Peyer's patch (tissue), 4 donors: Measurements from ENCODE around the gene UNC5A. TPM values are rescaled to one million over a fixed set of nuclear protein-coding genes. Genes with fewer than 3 reads are reported as not detected.

Experiments
- DNase-seq, 3 donors: peaks; one replicate each; pipeline ENCODE4 v3.0.0-alpha.2; 2017 to 2019
- H3K27ac ChIP-seq, 4 donors: fragments of 200-600 bp; sonication (generic); one replicate each; pipeline ENCODE4 v1.5.1; 2016 to 2019
- H3K27me3 ChIP-seq, 2 donors: fragments of 200-600 bp; sonication (generic); one replicate each; pipeline ENCODE4 v1.5.1; 2019
- H3K36me3 ChIP-seq, 3 donors: fragments of 200-600 bp; sonication (generic); one replicate each; pipeline ENCODE4 v1.5.1; 2016 to 2019
- H3K4me1 ChIP-seq, 4 donors: fragments of 200-600 bp; sonication (generic); one replicate each; pipeline ENCODE4 v1.5.1; 2016 to 2019
- H3K4me3 ChIP-seq, 4 donors: fragments of 200-600 bp; sonication (generic); 1 replicate in 3 of 4; 2 replicates in 1 of 4; pipeline ENCODE4 v1.5.1; 2016 to 2019; ENCODE audit warnings: mild to moderate bottlenecking in 1 of 4
- H3K9me3 ChIP-seq, 4 donors: fragments of 200-600 bp; sonication (generic); one replicate each; pipeline ENCODE4 v1.5.1; 2016 to 2019; ENCODE audit warnings: mild to moderate bottlenecking in 1 of 4
- CTCF ChIP-seq, 6 experiments: fragments of 450-650 bp in 4 of 6; fragments of 200-600 bp in 2 of 6; sonication (generic) in 1 of 6; IDR thresholded peaks; one replicate each; pipeline ENCODE4 v1.5.1; 2017 to 2019; ENCODE audit warnings: antibody characterized with exemption in 6 of 6, mild to moderate bottlenecking in 3 of 6, moderate library complexity in 1 of 6
- POLR2A ChIP-seq, 2 donors: fragments of 450-650 bp; IDR thresholded peaks; one replicate each; pipeline ENCODE4 v1.5.1; 2017; ENCODE audit warnings: antibody characterized with exemption in 2 of 2, mild to moderate bottlenecking in 2 of 2, moderate library complexity in 2 of 2
- total RNA-seq, 4 donors: library from RNA; depleted of rRNA; stranded (reverse); fragments of >200 nt; gene quantifications; one replicate each; pipeline ENCODE4 v1.1.0, GENCODE V29; 2016

The UNC5A gene
- total RNA-seq, 4 donors from 2014 or later, result 0.18 TPM; not detected in 3

GRCh38 chr5:176904276-176904675, 93.9 kb downstream of the UNC5A start:
- Histone ChIP-seq H3K27ac (no peak overlapping the region), H3K4me3 (no peak overlapping the region), H3K36me3 (peaks cover 0 to 56% (median 0%) of the 10 kb centered on the region in 3 donors), H3K9me3 (no peaks in the 10 kb centered on the region), H3K27me3 (no peaks in the 10 kb centered on the region), H3K4me1 (no peaks in the 10 kb centered on the region)
- DNase-seq, result no peak
- no peak for TF ChIP-seq POLR2A (IDR thresholded peaks at IDR 0.05)
- no peak for TF ChIP-seq CTCF (IDR thresholded peaks at IDR 0.05)

- H3K9me3 ChIP-seq, result no peaks in the 10 kb centered on the region
- H3K4me1 ChIP-seq, result no peaks in the 10 kb centered on the region
- no peak overlapping the region for H3K4me3 ChIP-seq
- peaks cover 0 to 66% (median 0%) of the 10 kb centered on the region in 3 donors for H3K36me3 ChIP-seq
- H3K27ac ChIP-seq, result no peak overlapping the region
- DNase-seq, result no peak
- TF ChIP-seq POLR2A (IDR thresholded peaks at IDR 0.05) (no peak), CTCF (IDR thresholded peaks at IDR 0.05) (no peak)
- H3K27me3 ChIP-seq, result no peaks in the 10 kb centered on the region
Measured at GRCh38 chr5:176906126-176906525, 95.8 kb downstream of the UNC5A start.

GRCh38 chr5:176906796-176907195, 96.4 kb downstream of the UNC5A start:
- TF ChIP-seq CTCF (IDR thresholded peaks at IDR 0.05) (no peak), POLR2A (IDR thresholded peaks at IDR 0.05) (no peak)
- no peak for DNase-seq
- Histone ChIP-seq H3K4me3 (no peak overlapping the region), H3K9me3 (no peaks in the 10 kb centered on the region), H3K36me3 (peaks cover 0 to 66% (median 0%) of the 10 kb centered on the region in 3 donors), H3K4me1 (no peaks in the 10 kb centered on the region), H3K27me3 (no peaks in the 10 kb centered on the region), H3K27ac (no peak overlapping the region)

- TF ChIP-seq POLR2A (IDR thresholded peaks at IDR 0.05) (no peak), CTCF (IDR thresholded peaks at IDR 0.05) (no peak)
- Histone ChIP-seq H3K9me3 (no peaks in the 10 kb centered on the region), H3K4me3 (no peak overlapping the region), H3K4me1 (no peaks in the 10 kb centered on the region), H3K27ac (no peak overlapping the region), H3K36me3 (peaks cover 0 to 61% (median 0%) of the 10 kb centered on the region in 3 donors), H3K27me3 (no peaks in the 10 kb centered on the region)
- no peak for DNase-seq
Measured at GRCh38 chr5:176908675-176909368, 98.5 kb downstream of the UNC5A start.

GRCh38 chr5:176912115-176912514, 101.8 kb downstream of the UNC5A start:
- Histone ChIP-seq H3K4me1 (no peaks in the 10 kb centered on the region), H3K27ac (no peak overlapping the region), H3K9me3 (no peaks in the 10 kb centered on the region), H3K27me3 (no peaks in the 10 kb centered on the region), H3K4me3 (no peak overlapping the region), H3K36me3 (peaks cover 0 to 35% (median 0%) of the 10 kb centered on the region in 3 donors)
- TF ChIP-seq POLR2A (IDR thresholded peaks at IDR 0.05), result no peak
- TF ChIP-seq CTCF (IDR thresholded peaks at IDR 0.05), result no peak
- no peak for DNase-seq
